D721Med (cell line): ENCODE measurements around the gene RFPL1.
A peak's percentile ranks its signal among the peaks of the same experiment; 100 is the strongest.

Experiments used
- DNase-seq: peaks from one replicate; pipeline ENCODE4 v3.0.0; 2011; ENCODE audit warnings: low spot score; ENCODE audit not compliant: insufficient read length
- FAIRE-seq: peaks from 2 replicates; lab custom pipeline; 2011; peaks lifted over from hg19 to GRCh38; lab: Jason Lieb, UNC
- CTCF ChIP-seq: IDR thresholded peaks from 2 replicates; pipeline ENCODE4 v1.5.1; 2012; ENCODE audit warnings: mild to moderate bottlenecking, control low read depth; ENCODE audit not compliant: insufficient read depth; ENCODE audit errors: missing control alignments

RFPL1 gene

DNA sequence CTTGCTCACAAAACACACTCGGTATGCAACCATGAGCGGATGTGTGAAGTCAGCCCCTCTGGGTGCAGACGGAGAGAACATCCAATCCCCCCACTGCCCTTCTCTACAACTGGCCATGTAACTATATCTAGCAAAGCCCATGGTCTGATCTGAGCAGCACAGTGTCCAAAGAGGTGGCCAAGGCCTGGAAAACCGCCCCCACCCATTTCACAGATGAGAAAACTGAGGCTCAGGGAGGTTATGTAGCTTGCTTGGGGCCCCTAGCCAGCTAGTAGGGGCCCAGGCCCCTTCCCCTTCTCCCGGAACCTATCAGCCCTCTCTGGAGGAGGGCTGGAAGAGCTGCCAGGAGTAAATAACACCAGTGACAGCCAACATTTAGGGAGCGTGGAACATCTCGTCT lies 26.2 kb downstream of the RFPL1 start:
- DNase-seq (no peak), FAIRE-seq (no peak)
- TF ChIP-seq CTCF = no peak

- TF ChIP-seq CTCF = no peak
- DNase-seq (no peak), FAIRE-seq (no peak)
Measured at GRCh38 chr22:29469755-29470154, 31.4 kb downstream of the RFPL1 start.

DNA sequence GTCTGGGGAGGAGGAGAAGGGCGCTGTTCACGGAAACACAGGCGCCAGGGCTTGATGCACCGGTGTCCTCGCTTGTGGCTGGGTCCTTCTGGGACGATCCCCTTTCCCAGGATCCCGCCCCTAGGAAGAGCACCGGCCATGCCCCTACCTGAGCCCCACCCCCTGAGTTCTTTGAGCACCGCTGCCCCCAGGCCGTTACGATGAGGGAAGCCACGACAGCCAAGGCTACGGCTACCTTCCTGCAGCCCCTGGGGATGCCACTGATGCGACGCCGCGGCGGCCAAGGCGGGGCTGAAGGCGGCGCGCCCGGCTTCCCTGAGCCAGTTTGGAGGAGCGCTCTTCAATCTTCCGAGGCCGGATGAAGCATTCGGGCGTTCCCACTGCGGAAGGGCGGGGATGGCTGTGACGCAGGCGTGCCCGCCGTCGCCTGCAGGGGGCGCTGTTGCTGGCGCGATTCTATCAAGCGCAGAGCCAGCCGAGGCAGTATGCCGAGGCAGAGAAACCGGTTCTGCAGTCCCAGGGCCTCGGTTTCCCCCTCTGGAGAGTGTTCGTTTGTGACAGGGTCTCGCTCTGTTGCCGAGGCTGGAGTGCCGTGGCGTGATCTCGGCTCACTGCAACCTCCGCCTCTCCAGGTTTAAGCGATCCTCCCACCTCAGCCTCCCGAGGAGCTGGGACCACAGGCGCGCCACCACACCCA lies 31.9 kb downstream of the RFPL1 start:
- TF ChIP-seq CTCF = peak; percentile 36
- DNase-seq (no peak), FAIRE-seq (no peak)

- DNase-seq = no peak
- FAIRE-seq = no peak
- no peak for TF ChIP-seq CTCF
Measured at GRCh38 chr22:29473001-29473400, 34.6 kb downstream of the RFPL1 start.

DNA sequence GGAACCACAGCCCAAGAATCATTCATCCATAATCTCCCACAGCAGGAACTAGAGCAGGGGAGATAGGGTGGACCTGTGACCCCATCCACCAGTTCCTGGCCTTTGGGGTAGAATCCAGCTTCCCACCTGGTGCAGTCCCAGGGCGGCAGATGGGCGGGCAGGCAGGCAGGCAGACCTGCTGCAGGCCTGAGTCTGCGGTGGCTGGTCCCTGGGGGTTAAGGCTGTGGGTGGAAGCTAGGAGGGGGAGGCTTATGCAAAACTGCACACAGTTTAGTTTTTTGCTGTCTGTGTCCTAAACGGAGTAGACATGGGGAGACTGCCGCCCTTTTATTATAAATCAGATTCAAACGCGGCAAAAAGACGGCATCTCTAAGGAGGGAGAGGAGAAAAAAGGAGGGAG lies 37.2 kb downstream of the RFPL1 start:
- DNase-seq = no peak
- no peak for FAIRE-seq
- no peak for TF ChIP-seq CTCF

GRCh38 chr22:29476116-29476515 lies 37.7 kb downstream of the RFPL1 start:
- FAIRE-seq (no peak), DNase-seq (no peak)
- no peak for TF ChIP-seq CTCF

DNA sequence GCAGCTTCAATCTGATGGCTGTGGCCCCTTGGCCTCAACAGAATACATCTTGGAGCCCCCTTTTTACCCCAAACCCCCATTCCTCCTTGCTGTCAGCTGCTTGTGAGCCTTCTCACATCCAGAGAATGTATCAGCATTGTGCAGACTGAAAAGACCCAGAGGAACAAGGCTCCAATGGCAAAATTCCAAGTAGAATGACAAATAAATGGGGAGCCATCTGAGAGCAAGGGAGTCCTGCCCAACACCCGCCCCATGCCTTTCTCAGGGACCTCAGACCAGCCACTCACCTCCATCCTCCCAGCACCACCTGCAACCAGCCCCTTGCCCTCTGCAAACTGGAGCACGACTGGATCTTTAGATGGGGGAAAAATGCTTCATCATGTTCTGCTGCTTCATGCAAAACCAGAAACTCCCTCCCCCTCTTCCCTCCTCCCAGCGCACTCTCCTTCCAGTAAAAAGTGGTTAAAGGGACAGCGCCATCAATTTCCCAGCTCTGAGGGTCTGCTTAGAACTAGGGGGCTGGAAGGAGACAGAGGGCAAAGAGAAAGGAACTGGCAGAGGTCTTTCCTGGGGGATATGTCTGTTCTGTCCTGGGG lies 39.4 kb downstream of the RFPL1 start:
- DNase-seq (no peak), FAIRE-seq (no peak)
- no peak for TF ChIP-seq CTCF
